IMR-90 (cell line): Measurements from ENCODE around the gene CDKAL1. TPM values are rescaled to one million over a fixed set of nuclear protein-coding genes. Genes with fewer than 3 reads are reported as not detected.

Source experiments
- ATAC-seq: fragments of 200-7000 bp; cut with Tn5 transposase; 2 replicates; pipeline ENCODE4 v1.9.1; 2020; ENCODE audit warnings: low read depth, mild to moderate bottlenecking, moderate library complexity
- BruUV-seq: library from RNA; stranded (reverse); fragments of 400-500 nt; replicated peaks from 2 replicates; lab custom pipeline; 2021; lab: Mats Ljungman, UMichigan
- CTCF ChIA-PET: fragments of 300-600 bp; formaldehyde crosslinking; extraction: SDS; loops from one replicate; lab custom pipeline; 2021; ENCODE audit warnings: antibody characterized with exemption; lab: Yijun Ruan, JAX
- POLR2A ChIA-PET: fragments of 300-600 bp; sonication (Branson Sonifier 250); formaldehyde crosslinking; loops from one replicate; lab custom pipeline; 2022; ENCODE audit warnings: antibody characterized with exemption; ENCODE audit not compliant: unreplicated experiment; lab: Charles Lee
- DNase-seq: peaks from one replicate; pipeline ENCODE4 v3.0.0; 2013
- H2AFZ ChIP-seq: replicated peaks from 2 replicates; pipeline ENCODE3; 2013; ENCODE audit warnings: low read length, mild to moderate bottlenecking; ENCODE audit not compliant: poor library complexity
- H2AK5ac ChIP-seq: 2 replicates; pipeline ENCODE4 v1.6.1; 2013; ENCODE audit warnings: low read depth, low read length, inconsistent platforms
- H2AK9ac ChIP-seq: replicated peaks from 2 replicates; pipeline ENCODE3; 2013; ENCODE audit warnings: mild to moderate bottlenecking, low read depth, low read length, moderate library complexity; ENCODE audit not compliant: poor library complexity
- H2BK120ac ChIP-seq: 2 replicates; pipeline ENCODE4 v1.6.1; 2013; ENCODE audit warnings: low read depth, low read length, inconsistent platforms
- H2BK15ac ChIP-seq: 3 replicates; pipeline ENCODE4 v1.6.1; 2013; ENCODE audit warnings: low read depth, low read length, inconsistent platforms
- H2BK20ac ChIP-seq: 2 replicates; pipeline ENCODE4 v1.6.1; 2013; ENCODE audit warnings: low read depth, mild to moderate bottlenecking, inconsistent platforms, low read length, moderate library complexity
- H2BK5ac ChIP-seq: 2 replicates; pipeline ENCODE4 v1.6.1; 2013; ENCODE audit warnings: mild to moderate bottlenecking, low read depth, low read length, inconsistent platforms; ENCODE audit not compliant: poor library complexity, severe bottlenecking
- H3K14ac ChIP-seq: replicated peaks from 2 replicates; pipeline ENCODE4 v1.6.1; 2013; ENCODE audit warnings: low read depth, low read length, inconsistent platforms
- H3K18ac ChIP-seq: 2 replicates; pipeline ENCODE4 v1.6.1; 2013; ENCODE audit warnings: low read depth, low read length, control low read depth
- H3K23ac ChIP-seq: 2 replicates; pipeline ENCODE4 v1.6.1; 2013; ENCODE audit warnings: low read depth, low read length, inconsistent platforms
- H3K27ac ChIP-seq: 2 replicates; pipeline ENCODE4 v1.5.1; 2013; ENCODE audit warnings: mild to moderate bottlenecking, control low read depth, low read length; ENCODE audit not compliant: insufficient read depth
- H3K27me3 ChIP-seq: 2 replicates; pipeline ENCODE4 v1.6.1; 2013; ENCODE audit warnings: low read length; ENCODE audit not compliant: control insufficient read depth, insufficient read depth
- H3K36me3 ChIP-seq: 2 replicates; pipeline ENCODE4 v1.6.1; 2013; ENCODE audit warnings: low read length, mixed read lengths; ENCODE audit not compliant: control insufficient read depth, insufficient read depth
- H3K4ac ChIP-seq: 2 replicates; pipeline ENCODE4 v1.6.1; 2013; ENCODE audit warnings: low read depth, low read length, inconsistent platforms
- H3K4me1 ChIP-seq: 2 replicates; pipeline ENCODE4 v1.6.1; 2013; ENCODE audit warnings: low read length, mixed read lengths; ENCODE audit not compliant: control insufficient read depth, insufficient read depth
- H3K4me2 ChIP-seq: 2 replicates; pipeline ENCODE4 v1.6.1; 2013; ENCODE audit warnings: low read depth, mild to moderate bottlenecking, control low read depth, low read length, moderate library complexity
- H3K4me3 ChIP-seq: 2 replicates; pipeline ENCODE4 v1.5.1; 2013; ENCODE audit warnings: low read depth, mild to moderate bottlenecking, control low read depth, low read length, moderate library complexity; ENCODE audit not compliant: insufficient read depth
- H3K56ac ChIP-seq: 2 replicates; pipeline ENCODE4 v1.6.1; 2013; ENCODE audit warnings: low read length, inconsistent platforms; ENCODE audit not compliant: insufficient read depth; ENCODE audit errors: extremely low read depth
- H3K79me1 ChIP-seq, 2 experiments: 2 replicates each; pipeline ENCODE4 v1.6.1; 2013; ENCODE audit warnings: low read length in 2 of 2, inconsistent platforms in 1 of 2, low read depth in 1 of 2
- H3K9ac ChIP-seq: 2 replicates; pipeline ENCODE4 v1.6.1; 2013; ENCODE audit warnings: low read depth, low read length, control low read depth
- H3K9me1 ChIP-seq: 2 replicates; pipeline ENCODE4 v1.6.1; 2013; ENCODE audit warnings: low read length, inconsistent platforms; ENCODE audit not compliant: insufficient read depth
- H3K9me3 ChIP-seq: 2 replicates; pipeline ENCODE4 v1.6.1; 2013; ENCODE audit warnings: low read length; ENCODE audit not compliant: control insufficient read depth, insufficient read depth
- H4K20me1 ChIP-seq: 2 replicates; pipeline ENCODE4 v1.6.1; 2013; ENCODE audit warnings: low read length, inconsistent platforms; ENCODE audit not compliant: insufficient read depth
- H4K5ac ChIP-seq: 2 replicates; pipeline ENCODE4 v1.6.1; 2013; ENCODE audit warnings: mild to moderate bottlenecking, low read depth, low read length, control low read depth
- H4K8ac ChIP-seq, 2 experiments: 2 replicates each; pipeline ENCODE4 v1.6.1; 2013; ENCODE audit warnings: low read depth in 2 of 2, low read length in 2 of 2, control low read depth in 1 of 2, inconsistent platforms in 1 of 2
- H4K91ac ChIP-seq: 2 replicates; pipeline ENCODE4 v1.6.1; 2013; ENCODE audit warnings: low read depth, low read length, inconsistent platforms; ENCODE audit not compliant: insufficient read depth
- BHLHE40 ChIP-seq: fragments of 150-350 bp; IDR thresholded peaks from 2 replicates; pipeline ENCODE4 v1.6.1; 2016; ENCODE audit warnings: mild to moderate bottlenecking, low read depth, low read length
- CEBPB ChIP-seq: IDR thresholded peaks from 2 replicates; pipeline ENCODE4 v1.6.1; 2012; ENCODE audit warnings: low read depth, low read length, improper control_type of control experiment
- CHD1 ChIP-seq: IDR thresholded peaks from 2 replicates; pipeline ENCODE4 v1.6.1; 2012; ENCODE audit warnings: low read depth, low read length, improper control_type of control experiment
- CTCF ChIP-seq: conservative IDR thresholded peaks from 2 replicates; pipeline ENCODE4 v1.5.1; 2012; ENCODE audit warnings: mild to moderate bottlenecking, low read depth, low read length, improper control_type of control experiment
- ELK1 ChIP-seq: fragments of 150-350 bp; IDR thresholded peaks from 2 replicates; pipeline ENCODE4 v1.6.1; 2016; ENCODE audit warnings: low read depth, mild to moderate bottlenecking, low read length, moderate library complexity, borderline replicate concordance
- FOS ChIP-seq: fragments of 150-350 bp; IDR thresholded peaks from 2 replicates; pipeline ENCODE4 v1.6.1; 2016; ENCODE audit warnings: low read depth, low read length
- MAFK ChIP-seq: IDR thresholded peaks from 2 replicates; pipeline ENCODE4 v1.6.1; 2012; ENCODE audit warnings: low read depth, low read length, improper control_type of control experiment
- NFE2L2 ChIP-seq: fragments of 150-350 bp; IDR thresholded peaks from 2 replicates; pipeline ENCODE4 v1.6.1; 2016; ENCODE audit warnings: low read depth, mild to moderate bottlenecking, low read length
- RAD21 ChIP-seq: IDR thresholded peaks from 2 replicates; pipeline ENCODE4 v1.6.1; 2012; ENCODE audit warnings: low read length, improper control_type of control experiment
- USF2 ChIP-seq: fragments of 150-350 bp; IDR thresholded peaks from 2 replicates; pipeline ENCODE4 v1.6.1; 2017; ENCODE audit warnings: mild to moderate bottlenecking, antibody characterized with exemption, low read length, low read depth
- WGBS, 2 experiments: methylation state at CpG; one replicate each; pipeline versions ENCODE4 v1.1.5 to v1.1.7; 2013; ENCODE audit warnings: missing lambda C conversion rate in 2 of 2; ENCODE audit not compliant: insufficient read length in 1 of 2; ENCODE audit errors: extremely low coverage in 2 of 2; 5-methylcytosine and 5-hydroxymethylcytosine counted together
- dilution Hi-C: fragments of 300-500 bp; cut with HindIII; formaldehyde crosslinking; loops from one replicate; pipeline ENCODE4 v1.14.3; 2018; ENCODE audit warnings: low sequenced_read_pairs; ENCODE audit not compliant: unreplicated experiment
- in situ Hi-C: fragments of 300-500 bp; cut with MboI; formaldehyde crosslinking; loops from 3 replicates; pipeline ENCODE4 v1.14.3; 2019; ENCODE audit warnings: low sequenced_read_pairs, inconsistent platforms, mixed read lengths
- intact Hi-C: fragments of 100-400 bp; cut with micrococcal nuclease; formaldehyde crosslinking; loops from 2 replicates; pipeline ENCODE4 v1.10.0; 2022
- polyA plus RNA-seq, 3 experiments: library from polyadenylated mRNA; depleted of rRNA; stranded (reverse); fragments of >200 nt; gene quantifications; 2 replicates each; pipeline ENCODE4 v1.2.3, GENCODE V29; 2012; ENCODE audit warnings: low replicate concordance in 1 of 3
- total RNA-seq: library from RNA; depleted of rRNA; stranded (reverse); fragments of >200 nt; gene quantifications from 2 replicates; pipeline ENCODE4 v1.2.3, GENCODE V29; 2012

CDKAL1 gene
- total and polyA plus RNA-seq, 2 of the 4 experiments (the other 2 are of a cell fraction), result 3.7 to 13.1 TPM

- ChIA-PET POLR2A (no interaction called here), CTCF (interaction anchor here (0.6 to 1.4 kb wide), 2 partner anchors 23 to 211 kb away, joined by 4 to 5 read pairs; no protein-coding TSS in a partner anchor)
- Histone ChIP-seq H4K20me1 (no peaks in the 10 kb centered on the region), H2BK5ac (no peak overlapping the region), H4K5ac (no peak overlapping the region), H3K18ac (no peak overlapping the region), H3K4me3 (no peak overlapping the region), H2AK9ac (no peak overlapping the region), H3K23ac (no peak overlapping the region), H3K4me1 (peaks cover 2% of the 10 kb centered on the region), H3K14ac (no peak overlapping the region), H3K9me1 (no peaks in the 10 kb centered on the region), H3K36me3 (no peaks in the 10 kb centered on the region), H2BK120ac (no peak overlapping the region), H4K91ac (no peak overlapping the region), H2BK15ac (no peak overlapping the region), H3K9me3 (peaks cover under 1% of the 10 kb centered on the region; the same call in 1 of the 2 replicates), H3K9ac (no peak overlapping the region), H2AK5ac (no peak overlapping the region), H3K4me2 (no peak overlapping the region), H4K8ac (no peak overlapping the region), H3K4ac (no peak overlapping the region), H2AFZ (no peak overlapping the region), H3K79me1 (no peaks in the 10 kb centered on the region; a peak in 1 of 4 replicates), H3K56ac (no peak overlapping the region), H3K27me3 (no peaks in the 10 kb centered on the region), H2BK20ac (no peak overlapping the region), H3K27ac (no peak overlapping the region)
- WGBS, 2 experiments, result no CpG with 5 or more reads among the region's 1 CpG
- dilution Hi-C loops (no loop called here), intact Hi-C loops (no loop called here), in situ Hi-C loops (no loop called here)
- ATAC-seq (no peak), DNase-seq (no peak)
- TF ChIP-seq CEBPB (no peak), ELK1 (no peak), RAD21 (no peak), CTCF (no peak), MAFK (no peak), FOS (no peak), BHLHE40 (no peak), USF2 (no peak), CHD1 (no peak), NFE2L2 (no peak)
- BruUV-seq, result no TSS peak
Measured at GRCh38 chr6:20979076-20979475, 444.8 kb downstream of the CDKAL1 start.
